Measurements from ENCODE around the gene SNAP25. TPM values are rescaled to one million over a fixed set of nuclear protein-coding genes. Genes with fewer than 3 reads are reported as not detected.

Gene SNAP25
- total RNA-seq, 1 donor from 2014 or later = 1.9 TPM

DNA sequence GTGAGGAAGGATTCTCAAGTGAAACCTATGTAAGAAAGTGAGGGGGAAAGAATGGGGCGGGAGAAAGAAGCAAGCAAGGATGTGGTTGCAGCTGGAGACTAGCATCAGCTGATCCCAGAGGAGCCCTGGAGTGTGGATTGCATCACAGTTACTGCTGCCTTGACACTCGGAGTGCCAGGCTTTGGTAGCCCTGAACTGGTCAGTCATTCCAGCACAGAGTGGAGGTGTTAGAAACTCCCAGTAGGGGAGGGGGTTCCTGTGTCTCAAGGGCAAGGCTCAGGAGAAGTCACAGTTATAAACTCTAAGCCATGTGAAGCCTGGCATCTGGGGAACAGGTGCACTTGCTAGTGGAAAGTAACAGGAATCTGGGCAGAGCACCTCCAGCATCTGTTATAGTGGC lies 23.5 kb downstream of the SNAP25 start:
- no peak overlapping the region for H3K4me3 ChIP-seq
- TF ChIP-seq, protein P1, sequence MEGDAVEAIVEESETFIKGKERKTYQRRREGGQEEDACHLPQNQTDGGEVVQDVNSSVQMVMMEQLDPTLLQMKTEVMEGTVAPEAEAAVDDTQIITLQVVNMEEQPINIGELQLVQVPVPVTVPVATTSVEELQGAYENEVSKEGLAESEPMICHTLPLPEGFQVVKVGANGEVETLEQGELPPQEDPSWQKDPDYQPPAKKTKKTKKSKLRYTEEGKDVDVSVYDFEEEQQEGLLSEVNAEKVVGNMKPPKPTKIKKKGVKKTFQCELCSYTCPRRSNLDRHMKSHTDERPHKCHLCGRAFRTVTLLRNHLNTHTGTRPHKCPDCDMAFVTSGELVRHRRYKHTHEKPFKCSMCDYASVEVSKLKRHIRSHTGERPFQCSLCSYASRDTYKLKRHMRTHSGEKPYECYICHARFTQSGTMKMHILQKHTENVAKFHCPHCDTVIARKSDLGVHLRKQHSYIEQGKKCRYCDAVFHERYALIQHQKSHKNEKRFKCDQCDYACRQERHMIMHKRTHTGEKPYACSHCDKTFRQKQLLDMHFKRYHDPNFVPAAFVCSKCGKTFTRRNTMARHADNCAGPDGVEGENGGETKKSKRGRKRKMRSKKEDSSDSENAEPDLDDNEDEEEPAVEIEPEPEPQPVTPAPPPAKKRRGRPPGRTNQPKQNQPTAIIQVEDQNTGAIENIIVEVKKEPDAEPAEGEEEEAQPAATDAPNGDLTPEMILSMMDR (IDR thresholded peaks at IDR 0.05) = no peak

DNA sequence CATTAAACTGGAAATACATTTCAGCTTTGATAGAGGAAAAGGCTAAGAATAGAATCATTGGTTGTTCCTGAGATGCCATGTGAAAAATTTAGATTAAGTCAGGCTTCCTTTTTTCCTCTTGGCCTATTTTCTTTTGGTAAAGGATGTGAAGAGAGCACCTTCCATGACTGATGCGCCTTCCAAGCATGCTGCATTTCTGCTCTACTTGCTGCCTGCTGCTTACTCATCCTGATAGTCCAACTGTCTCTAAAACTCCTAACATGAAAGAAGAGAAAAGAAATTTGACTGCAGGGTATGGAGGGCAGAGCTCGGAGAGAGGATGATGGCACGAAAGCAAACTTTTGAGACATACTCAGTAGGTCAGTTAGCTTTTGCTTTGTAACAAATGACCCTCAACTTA lies 28.8 kb downstream of the SNAP25 start:
- Histone ChIP-seq H3K27me3 (no peaks in the 10 kb centered on the region), H3K9me3 (no peaks in the 10 kb centered on the region), H3K4me3 (no peak overlapping the region), H3K36me3 (no peaks in the 10 kb centered on the region), H3K27ac (no peak overlapping the region), H3K4me1 (no peaks in the 10 kb centered on the region)
- ATAC-seq = no peak
- intact Hi-C loops (cut with DNase I) = no loop called here
- DNase-seq = no peak
- TF ChIP-seq, protein P1 (IDR thresholded peaks at IDR 0.05) = no peak

More for the DNA sequence above, 23.5 kb downstream of the SNAP25 start:
- intact Hi-C loops (cut with DNase I) = no loop called here
- Histone ChIP-seq H3K27ac (no peak overlapping the region), H3K4me1 (no peaks in the 10 kb centered on the region), H3K27me3 (no peaks in the 10 kb centered on the region), H3K36me3 (no peaks in the 10 kb centered on the region), H3K9me3 (no peaks in the 10 kb centered on the region)
- DNase-seq (no peak), ATAC-seq (no peak)

DNA sequence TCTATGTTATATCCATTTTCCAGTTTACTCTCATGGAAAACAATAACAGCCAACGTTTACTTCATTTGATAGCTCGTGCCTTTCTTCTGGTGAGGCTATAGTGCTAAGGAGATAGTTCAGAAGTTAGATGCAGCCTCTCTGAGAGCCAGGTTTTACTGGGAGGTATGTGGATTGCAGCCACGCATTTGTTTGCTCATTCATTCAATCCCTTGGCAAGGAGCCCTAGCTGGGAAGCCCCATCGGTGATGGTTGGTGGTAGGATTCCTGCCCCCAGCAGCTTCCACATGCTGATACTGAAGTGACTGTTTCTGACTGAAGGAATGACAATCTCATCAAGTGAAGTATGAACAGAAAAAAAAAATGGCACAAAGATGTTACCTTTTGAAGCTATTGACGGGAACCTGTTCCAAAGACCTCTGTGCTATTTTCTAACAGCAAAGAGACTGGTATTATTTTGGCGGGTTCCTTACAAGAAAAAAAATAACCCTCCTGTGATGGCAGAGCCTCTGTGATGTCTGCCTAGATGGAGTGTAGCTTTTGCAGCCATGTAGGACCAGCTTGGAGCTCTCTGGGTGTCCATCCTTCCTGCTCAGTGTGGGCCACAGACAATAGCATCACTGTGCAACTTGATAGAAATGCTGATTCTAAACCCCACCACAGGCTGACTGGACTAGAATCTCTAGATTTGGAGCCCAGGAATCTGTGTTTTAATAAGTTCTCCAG lies 30.6 kb downstream of the SNAP25 start:
- H3K36me3 ChIP-seq = no peaks in the 10 kb centered on the region
- no peak overlapping the region for H3K27ac ChIP-seq
- DNase-seq (no peak), ATAC-seq (no peak)
- H3K9me3 ChIP-seq = no peaks in the 10 kb centered on the region
- no peak overlapping the region for H3K4me3 ChIP-seq
- no peaks in the 10 kb centered on the region for H3K4me1 ChIP-seq
- intact Hi-C loops (cut with DNase I) = no loop called here
- no peaks in the 10 kb centered on the region for H3K27me3 ChIP-seq
- TF ChIP-seq, protein P1 (IDR thresholded peaks at IDR 0.05) = no peak

DNA sequence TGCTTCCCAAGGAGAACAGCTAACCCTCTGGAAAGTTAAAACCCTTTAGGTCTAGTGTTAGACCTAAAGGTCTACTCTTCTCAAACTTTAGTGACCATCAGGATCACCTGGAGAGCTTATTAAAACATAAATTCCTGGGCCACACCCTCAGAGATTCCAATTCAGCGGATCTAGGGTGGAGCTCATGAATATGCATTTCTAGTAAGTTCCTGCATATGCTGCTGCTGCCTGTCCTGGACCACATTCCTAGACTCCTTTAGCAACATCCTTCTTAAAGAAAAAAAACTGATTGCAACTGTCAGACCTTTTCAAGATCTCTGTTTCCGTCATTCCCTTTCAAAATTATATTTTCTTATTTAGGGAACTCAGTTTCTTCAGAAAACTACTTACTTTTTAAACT lies 31.2 kb downstream of the SNAP25 start:
- intact Hi-C loops (cut with DNase I) = no loop called here
- ATAC-seq (no peak), DNase-seq (no peak)
- TF ChIP-seq, protein P1 (IDR thresholded peaks at IDR 0.05) = no peak
- no peaks in the 10 kb centered on the region for H3K36me3 ChIP-seq
- H3K4me3 ChIP-seq = no peak overlapping the region
- no peaks in the 10 kb centered on the region for H3K27me3 ChIP-seq
- H3K4me1 ChIP-seq = no peaks in the 10 kb centered on the region
- H3K27ac ChIP-seq = no peak overlapping the region
- H3K9me3 ChIP-seq = no peaks in the 10 kb centered on the region

DNA sequence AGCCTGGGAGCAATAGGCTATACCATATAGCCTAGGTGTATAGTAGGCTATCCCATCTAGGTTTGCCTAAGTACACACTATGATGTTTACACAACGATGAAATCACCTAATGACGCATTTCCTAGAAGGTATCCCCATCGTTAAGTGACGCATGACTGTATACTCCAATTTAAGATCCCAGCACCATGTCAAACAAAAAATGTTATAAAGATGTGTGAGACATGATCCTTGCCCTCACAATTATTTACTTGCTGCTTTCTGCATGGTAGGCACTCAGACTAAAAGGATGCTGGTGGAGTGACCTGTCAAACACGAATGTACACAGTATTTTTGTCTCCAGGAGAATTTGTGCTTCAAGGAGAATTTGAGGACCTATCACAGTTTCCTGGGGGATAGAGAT lies 32.3 kb downstream of the SNAP25 start:
- no peaks in the 10 kb centered on the region for H3K4me1 ChIP-seq

More for the DNA sequence above, 32.3 kb downstream of the SNAP25 start:
- ATAC-seq = no peak
- no peak for DNase-seq
- Histone ChIP-seq H3K27me3 (no peaks in the 10 kb centered on the region), H3K9me3 (no peaks in the 10 kb centered on the region), H3K4me3 (no peak overlapping the region), H3K27ac (no peak overlapping the region), H3K36me3 (no peaks in the 10 kb centered on the region)
- TF ChIP-seq, protein P1 (IDR thresholded peaks at IDR 0.05) = no peak
- intact Hi-C loops (cut with DNase I) = no loop called here
